ENCODE measurements around the gene MYO3B.

Gene MYO3B

DNA sequence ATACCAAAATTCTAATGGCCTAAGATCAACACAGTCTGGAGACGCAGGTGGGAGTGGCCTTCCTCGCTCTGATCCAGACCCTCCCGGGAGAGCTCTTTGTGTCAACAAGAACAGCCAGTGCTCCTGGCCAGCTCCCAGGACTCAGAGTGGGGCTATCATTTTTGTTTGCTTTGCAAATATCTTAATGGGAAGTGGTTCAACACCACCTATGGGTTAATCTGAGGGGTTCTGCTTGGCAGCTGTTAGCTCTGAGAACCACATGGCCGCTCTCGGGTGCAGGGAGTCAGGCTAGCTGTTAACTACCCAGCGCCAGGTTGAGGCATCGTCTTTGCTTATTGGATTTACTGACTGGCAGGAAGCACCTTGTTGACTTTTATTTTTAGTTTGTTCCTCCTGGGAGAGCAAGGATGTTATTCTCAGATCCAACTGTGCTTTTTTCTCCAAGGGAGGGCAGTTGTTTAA is 352.4 kb downstream of the MYO3B start:
- TF ChIP-seq, protein P1, sequence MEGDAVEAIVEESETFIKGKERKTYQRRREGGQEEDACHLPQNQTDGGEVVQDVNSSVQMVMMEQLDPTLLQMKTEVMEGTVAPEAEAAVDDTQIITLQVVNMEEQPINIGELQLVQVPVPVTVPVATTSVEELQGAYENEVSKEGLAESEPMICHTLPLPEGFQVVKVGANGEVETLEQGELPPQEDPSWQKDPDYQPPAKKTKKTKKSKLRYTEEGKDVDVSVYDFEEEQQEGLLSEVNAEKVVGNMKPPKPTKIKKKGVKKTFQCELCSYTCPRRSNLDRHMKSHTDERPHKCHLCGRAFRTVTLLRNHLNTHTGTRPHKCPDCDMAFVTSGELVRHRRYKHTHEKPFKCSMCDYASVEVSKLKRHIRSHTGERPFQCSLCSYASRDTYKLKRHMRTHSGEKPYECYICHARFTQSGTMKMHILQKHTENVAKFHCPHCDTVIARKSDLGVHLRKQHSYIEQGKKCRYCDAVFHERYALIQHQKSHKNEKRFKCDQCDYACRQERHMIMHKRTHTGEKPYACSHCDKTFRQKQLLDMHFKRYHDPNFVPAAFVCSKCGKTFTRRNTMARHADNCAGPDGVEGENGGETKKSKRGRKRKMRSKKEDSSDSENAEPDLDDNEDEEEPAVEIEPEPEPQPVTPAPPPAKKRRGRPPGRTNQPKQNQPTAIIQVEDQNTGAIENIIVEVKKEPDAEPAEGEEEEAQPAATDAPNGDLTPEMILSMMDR (IDR thresholded peaks at IDR 0.05; ENCODE audit: control insufficient read depth, extremely low read depth, insufficient read depth): no peak
- DNase-seq (ENCODE audit: low read depth): peak; percentile 75
- peak overlapping the region; percentile 39 for H3K4me3 ChIP-seq (ENCODE audit: low read depth, low read length)

DNA sequence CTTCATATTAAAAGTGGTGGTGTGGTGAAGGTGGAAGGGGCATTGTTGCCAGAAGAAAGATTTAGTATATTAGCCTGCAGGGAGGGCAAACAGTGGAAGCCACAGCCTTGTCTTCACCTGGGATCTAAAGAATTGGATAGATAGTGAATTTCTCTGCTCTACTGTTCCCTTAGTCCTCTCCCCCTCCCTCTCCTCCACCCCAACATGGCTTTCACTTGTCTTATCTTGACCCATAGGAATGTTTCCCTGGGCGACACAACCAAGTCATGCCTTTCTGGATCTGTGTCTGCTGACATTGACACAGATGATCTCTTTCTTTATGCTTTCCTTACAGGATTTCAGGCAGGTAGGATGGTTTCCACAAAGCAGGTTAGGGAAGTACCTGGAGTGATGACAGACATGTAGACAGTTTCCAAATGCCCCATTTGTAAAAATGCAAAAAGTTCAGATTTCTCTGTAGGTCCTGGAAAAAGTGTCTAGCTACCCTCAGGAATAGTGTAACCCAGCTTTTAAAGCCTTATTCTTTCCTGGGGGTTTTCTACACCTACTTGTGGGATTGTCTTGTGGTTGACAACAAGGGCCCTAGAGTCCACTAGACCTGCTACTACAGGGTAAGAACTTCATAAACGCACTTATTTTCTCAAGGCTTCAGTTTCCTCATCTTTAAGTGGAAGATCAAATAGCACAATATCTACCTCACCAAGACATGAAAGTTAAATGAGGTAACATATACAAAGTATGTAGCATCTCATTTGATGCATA is 353.0 kb downstream of the MYO3B start:
- no peak for DNase-seq (ENCODE audit: low read depth)
- TF ChIP-seq, protein P1 (IDR thresholded peaks at IDR 0.05; ENCODE audit: control insufficient read depth, extremely low read depth, insufficient read depth): no peak
- peak overlapping the region; percentile 39 for H3K4me3 ChIP-seq (ENCODE audit: low read depth, low read length)

DNA sequence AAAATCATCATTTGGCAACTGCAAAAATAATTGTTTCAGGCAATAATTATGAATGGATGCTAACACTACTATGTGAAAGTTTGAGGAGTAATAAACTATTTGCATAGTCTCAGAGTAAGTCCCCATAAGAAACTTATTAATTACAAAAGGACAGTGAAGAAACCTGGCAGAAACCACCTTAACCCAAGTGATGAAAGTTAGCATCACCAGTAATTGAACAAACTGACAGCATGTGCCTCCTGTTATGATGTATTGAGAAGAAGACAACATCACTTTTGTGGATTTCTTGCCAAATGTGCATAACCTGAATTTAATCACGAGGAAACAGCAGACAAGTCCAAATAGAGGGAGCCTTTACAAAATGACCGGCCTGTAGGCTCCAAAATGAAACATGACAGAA is 353.9 kb downstream of the MYO3B start:
- no peak overlapping the region for H3K4me3 ChIP-seq (ENCODE audit: low read depth, low read length)
- TF ChIP-seq, protein P1 (IDR thresholded peaks at IDR 0.05; ENCODE audit: control insufficient read depth, extremely low read depth, insufficient read depth): no peak
- DNase-seq (ENCODE audit: low read depth): no peak

DNA sequence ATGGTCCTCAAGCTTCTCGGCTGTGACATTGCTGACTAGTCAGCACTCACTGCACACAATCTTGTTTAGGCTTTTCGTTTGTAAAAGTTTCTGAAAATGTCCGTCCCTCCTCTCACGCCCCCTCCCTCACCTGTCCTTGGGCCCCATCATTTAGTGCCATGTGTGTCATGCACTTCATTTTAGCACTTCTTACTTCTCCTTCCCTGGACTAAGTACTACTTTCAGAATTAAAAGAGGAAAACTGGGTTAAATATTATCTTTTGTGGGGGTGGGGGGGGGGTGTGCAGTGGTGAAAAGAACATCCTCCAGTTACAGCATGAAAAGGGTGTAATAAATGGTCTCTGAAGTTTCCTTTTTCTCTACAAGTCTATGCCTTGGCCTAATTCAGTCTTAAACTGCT is 355.2 kb downstream of the MYO3B start:
- no peak overlapping the region for H3K4me3 ChIP-seq (ENCODE audit: low read depth, low read length)
- DNase-seq (ENCODE audit: low read depth): no peak
- TF ChIP-seq, protein P1 (IDR thresholded peaks at IDR 0.05; ENCODE audit: control insufficient read depth, extremely low read depth, insufficient read depth): no peak

DNA sequence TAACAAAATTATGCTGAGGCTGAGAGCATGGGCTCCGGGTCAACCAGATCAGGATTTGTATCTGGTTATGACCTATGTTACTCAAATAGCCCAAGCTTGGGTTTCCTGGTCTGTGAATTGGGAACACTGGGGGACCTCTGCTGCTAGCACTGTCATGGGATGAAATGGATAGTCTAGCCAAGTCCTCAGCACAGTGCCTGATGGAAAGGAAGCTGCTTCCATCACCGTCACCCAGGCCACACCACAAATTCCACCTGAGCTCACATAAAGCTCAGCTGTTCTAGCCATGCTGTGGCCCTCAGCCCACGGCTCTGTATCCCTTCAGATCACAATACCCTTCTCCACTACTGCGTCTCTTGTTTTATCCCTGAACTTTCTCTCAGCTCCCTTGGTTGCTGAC is 357.6 kb downstream of the MYO3B start:
- no peak for DNase-seq (ENCODE audit: low read depth)
- TF ChIP-seq, protein P1 (IDR thresholded peaks at IDR 0.05; ENCODE audit: control insufficient read depth, extremely low read depth, insufficient read depth): no peak
- no peak overlapping the region for H3K4me3 ChIP-seq (ENCODE audit: low read depth, low read length)

DNA sequence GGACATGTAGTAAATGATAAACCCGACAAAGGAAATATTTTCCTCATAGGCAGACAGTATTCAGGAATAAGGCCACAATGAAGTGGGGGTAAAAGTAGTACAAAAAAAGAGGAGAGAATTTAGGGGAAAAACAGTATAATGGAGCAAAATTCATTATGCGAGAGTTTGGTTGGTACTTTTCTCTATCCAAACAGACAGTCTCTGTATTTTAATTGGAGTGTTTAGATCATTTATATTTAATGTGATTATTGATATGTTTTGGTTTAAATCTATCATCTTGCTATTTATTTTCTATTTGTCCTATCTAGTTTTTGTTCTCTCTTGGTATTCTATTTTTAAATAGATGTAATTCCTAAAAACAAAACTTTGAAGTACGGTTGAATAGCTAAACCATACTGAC is 366.9 kb downstream of the MYO3B start:
- no peak overlapping the region for H3K4me3 ChIP-seq (ENCODE audit: low read depth, low read length)
- DNase-seq (ENCODE audit: low read depth): no peak
- TF ChIP-seq, protein P1 (IDR thresholded peaks at IDR 0.05; ENCODE audit: control insufficient read depth, extremely low read depth, insufficient read depth): no peak

DNA sequence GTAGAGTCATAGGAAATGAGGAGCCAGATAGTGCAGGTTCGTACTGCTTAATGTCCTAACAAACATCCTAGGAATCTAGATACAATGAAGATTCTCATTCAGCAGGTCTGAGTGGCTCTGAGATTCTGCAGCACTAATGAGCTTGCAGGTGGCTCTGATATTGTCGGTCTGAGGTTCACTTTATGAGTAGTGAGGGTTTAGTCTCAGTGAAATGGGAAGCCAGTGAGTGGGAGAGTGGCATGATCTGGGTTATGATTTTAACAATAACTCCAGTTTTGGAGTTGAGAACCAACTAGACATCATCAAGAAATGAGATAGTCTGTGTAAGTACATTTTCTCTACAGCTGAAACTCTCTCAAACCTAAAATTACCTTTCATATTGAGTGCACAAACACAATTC is 370.4 kb downstream of the MYO3B start:
- DNase-seq (ENCODE audit: low read depth): no peak
- TF ChIP-seq, protein P1 (IDR thresholded peaks at IDR 0.05; ENCODE audit: control insufficient read depth, extremely low read depth, insufficient read depth): no peak
- no peak overlapping the region for H3K4me3 ChIP-seq (ENCODE audit: low read depth, low read length)

Data from LNCaP clone FGC (cell line).